Epithelial cell of esophagus (primary cell): ENCODE results near the gene PIP5K1C.

Source experiments
- DNase-seq: peaks from one replicate; pipeline ENCODE4 v3.0.0; 2010; ENCODE audit warnings: low read depth
- H3K4me3 ChIP-seq: 2 replicates; pipeline ENCODE4 v1.5.1; 2011; ENCODE audit warnings: mild to moderate bottlenecking, low read length, control low read depth
- CTCF ChIP-seq: IDR thresholded peaks from 2 replicates; pipeline ENCODE4 v1.5.1; 2011; ENCODE audit warnings: low read depth, mild to moderate bottlenecking, low read length, control low read depth, inconsistent platforms; ENCODE audit not compliant: insufficient read depth; ENCODE audit errors: missing control alignments

Gene PIP5K1C

GRCh38 chr19:3665681-3666544, 34.4 kb downstream of the PIP5K1C start:
- peak; percentile 80 for TF ChIP-seq CTCF
- peak; percentile 30 for DNase-seq

GRCh38 chr19:3664879-3665642, 35.2 kb downstream of the PIP5K1C start:
- no peak overlapping the region for H3K4me3 ChIP-seq
- TF ChIP-seq CTCF = no peak
- no peak for DNase-seq

More at GRCh38 chr19:3665681-3666544, 34.4 kb downstream of the PIP5K1C start:
- H3K4me3 ChIP-seq = no peak overlapping the region

GRCh38 chr19:3663838-3664237, 36.4 kb downstream of the PIP5K1C start:
- no peak for DNase-seq
- TF ChIP-seq CTCF = no peak
- no peak overlapping the region for H3K4me3 ChIP-seq

GRCh38 chr19:3661284-3662238, 38.7 kb downstream of the PIP5K1C start:
- DNase-seq = no peak
- TF ChIP-seq CTCF = no peak

GRCh38 chr19:3660493-3661219, 39.6 kb downstream of the PIP5K1C start:
- H3K4me3 ChIP-seq = no peak overlapping the region

More at GRCh38 chr19:3661284-3662238, 38.7 kb downstream of the PIP5K1C start:
- no peak overlapping the region for H3K4me3 ChIP-seq

More at GRCh38 chr19:3660493-3661219, 39.6 kb downstream of the PIP5K1C start:
- DNase-seq = no peak
- TF ChIP-seq CTCF = no peak
